HAP-1 (cell line): ENCODE results near the gene C21orf91.

Experiments used
- DNase-seq, 2 experiments: peaks; one replicate each; pipeline ENCODE4 v3.0.0-alpha.2; 2016 to 2020; ENCODE audit warnings: low spot score in 2 of 2
- H3K27me3 ChIP-seq: fragments of 250-450 bp; sonication (Bioruptor Pico); 2 replicates; pipeline ENCODE4 v1.5.1; 2020; ENCODE audit warnings: low read depth, mild to moderate bottlenecking, moderate library complexity
- H3K36me3 ChIP-seq: fragments of 250-450 bp; sonication (Bioruptor Pico); replicated peaks from 2 replicates; pipeline ENCODE4 v1.5.1; 2020; ENCODE audit warnings: mild to moderate bottlenecking
- H3K4me1 ChIP-seq: fragments of 250-450 bp; sonication (Bioruptor Pico); 2 replicates; pipeline ENCODE4 v1.5.1; 2020; ENCODE audit warnings: mild to moderate bottlenecking
- H3K4me3 ChIP-seq: fragments of 250-450 bp; sonication (Bioruptor Pico); 2 replicates; pipeline ENCODE4 v1.5.1; 2020; ENCODE audit warnings: mild to moderate bottlenecking, moderate library complexity
- H3K9me3 ChIP-seq: fragments of 250-450 bp; sonication (Bioruptor Pico); 2 replicates; pipeline ENCODE4 v1.5.1; 2020; ENCODE audit warnings: mild to moderate bottlenecking, moderate library complexity
- in situ Hi-C: fragments of 300-500 bp; cut with MboI; formaldehyde crosslinking; loops from 3 replicates; pipeline ENCODE4 v1.14.3; 2020; ENCODE audit warnings: low sequenced_read_pairs, inconsistent platforms, mixed read lengths

C21orf91 gene

GRCh38 chr21:17818186-17819113 lies 706 bp downstream of the C21orf91 start:
- peaks cover 23% of the 10 kb centered on the region for H3K36me3 ChIP-seq
- H3K4me1 ChIP-seq: peaks cover 13% of the 10 kb centered on the region
- peak; percentile 19 to 44 for DNase-seq
- in situ Hi-C loops: no loop called here
- H3K9me3 ChIP-seq: no peaks in the 10 kb centered on the region
- no peaks in the 10 kb centered on the region for H3K27me3 ChIP-seq
- peak overlapping the region; percentile 77 for H3K4me3 ChIP-seq

GRCh38 chr21:17813353-17813752 lies 5.8 kb downstream of the C21orf91 start:
- DNase-seq: no peak
- H3K4me3 ChIP-seq: no peak overlapping the region
- peaks cover 4% of the 10 kb centered on the region for H3K9me3 ChIP-seq
- in situ Hi-C loops: no loop called here
- H3K36me3 ChIP-seq: peaks cover 69% of the 10 kb centered on the region
- no peaks in the 10 kb centered on the region for H3K27me3 ChIP-seq
- peaks cover 8% of the 10 kb centered on the region; the same call in 1 of the 2 replicates for H3K4me1 ChIP-seq

DNA sequence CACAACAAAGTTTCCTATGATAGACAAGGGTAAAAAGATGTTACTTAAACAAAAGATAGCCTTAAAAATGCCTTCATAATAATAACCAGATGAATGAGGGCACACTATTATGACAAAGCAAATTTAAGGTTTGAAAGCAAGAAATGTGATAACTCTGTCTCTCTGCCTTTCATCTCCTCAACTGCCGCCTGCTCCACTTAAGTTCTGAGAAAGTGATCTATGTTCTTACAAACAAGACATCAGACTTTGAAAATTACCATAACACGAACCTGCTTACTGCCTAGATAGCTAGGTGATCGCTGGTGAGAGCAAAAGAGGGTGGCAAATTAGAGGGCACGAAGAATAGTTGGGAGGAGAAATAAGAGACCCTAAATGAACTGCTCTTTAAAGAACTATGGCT lies 13.2 kb downstream of the C21orf91 start:
- no peak for DNase-seq
- Histone ChIP-seq H3K4me3 (no peak overlapping the region), H3K36me3 (peaks cover 40% of the 10 kb centered on the region), H3K4me1 (no peaks in the 10 kb centered on the region), H3K9me3 (peaks cover 11% of the 10 kb centered on the region), H3K27me3 (no peaks in the 10 kb centered on the region)
- in situ Hi-C loops: no loop called here

DNA sequence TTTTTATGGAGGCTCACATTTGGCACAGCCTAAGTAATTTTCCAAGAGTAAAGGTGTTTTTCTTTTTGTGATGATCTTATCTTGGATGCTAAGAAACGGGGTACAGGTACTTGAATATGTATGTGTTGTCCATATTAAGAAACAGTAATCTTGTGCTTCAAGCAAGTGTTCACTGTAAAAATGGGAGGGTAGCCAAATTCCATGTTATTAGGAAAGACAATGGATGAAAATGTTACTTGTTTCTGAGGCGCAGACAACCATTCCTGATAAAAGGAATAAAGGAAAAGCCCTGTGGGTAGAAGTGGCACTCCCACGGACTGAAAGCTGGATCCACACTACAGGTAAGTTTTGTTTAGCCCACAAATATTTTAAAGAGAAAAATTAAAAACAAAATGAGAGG lies 15.6 kb downstream of the C21orf91 start:
- H3K4me3 ChIP-seq: no peak overlapping the region
- H3K27me3 ChIP-seq: no peaks in the 10 kb centered on the region
- peaks cover 16% of the 10 kb centered on the region for H3K36me3 ChIP-seq
- H3K4me1 ChIP-seq: no peaks in the 10 kb centered on the region
- in situ Hi-C loops: no loop called here
- no peak for DNase-seq
- peaks cover 8% of the 10 kb centered on the region for H3K9me3 ChIP-seq

GRCh38 chr21:17802572-17802971 lies 16.6 kb downstream of the C21orf91 start:
- Histone ChIP-seq H3K4me3 (no peak overlapping the region), H3K4me1 (no peaks in the 10 kb centered on the region), H3K9me3 (no peaks in the 10 kb centered on the region), H3K27me3 (no peaks in the 10 kb centered on the region), H3K36me3 (peaks cover 8% of the 10 kb centered on the region; the same call in 1 of the 2 replicates)
- DNase-seq: no peak
- in situ Hi-C loops: no loop called here

DNA sequence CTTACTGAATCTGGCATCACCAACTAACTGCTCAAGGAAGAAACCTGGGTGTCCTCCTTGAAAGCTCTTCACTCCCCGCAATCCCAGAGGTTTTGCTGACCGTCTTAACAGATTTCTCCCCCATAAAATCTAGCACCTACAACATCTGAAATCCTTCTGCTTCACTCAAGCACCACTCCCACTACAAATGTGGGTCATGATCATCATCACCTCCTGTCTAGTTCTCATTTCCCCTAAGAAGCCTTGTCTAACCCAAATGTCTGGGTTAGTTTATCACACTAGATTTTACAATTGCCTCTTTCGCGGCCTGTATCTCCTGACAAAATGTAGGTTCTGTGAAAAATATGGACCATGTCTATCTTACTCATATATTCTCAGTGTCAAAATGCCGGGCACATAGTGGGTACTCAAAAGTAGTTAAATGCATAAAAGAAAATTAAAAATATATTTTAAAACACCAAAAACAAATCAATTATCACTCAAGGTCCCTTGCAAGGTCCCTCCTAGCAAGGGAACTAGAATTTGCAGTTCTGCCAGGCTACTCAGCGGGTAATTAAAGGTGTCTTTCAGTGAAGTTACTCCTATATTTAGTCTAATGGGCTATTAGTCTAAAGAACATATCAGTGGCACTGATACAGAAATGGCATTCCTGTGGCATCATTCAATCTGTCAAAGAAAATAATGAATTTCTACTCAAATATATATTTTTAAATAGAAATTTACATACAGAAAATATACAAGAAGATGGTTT lies 19.6 kb downstream of the C21orf91 start:
- no peaks in the 10 kb centered on the region for H3K27me3 ChIP-seq
- in situ Hi-C loops: no loop called here
- peaks cover 13% of the 10 kb centered on the region for H3K36me3 ChIP-seq
- H3K4me1 ChIP-seq: no peaks in the 10 kb centered on the region
- no peak overlapping the region for H3K4me3 ChIP-seq
- no peaks in the 10 kb centered on the region for H3K9me3 ChIP-seq
- DNase-seq: no peak

- in situ Hi-C loops: no loop called here
- Histone ChIP-seq H3K36me3 (peaks cover 14% of the 10 kb centered on the region), H3K9me3 (no peaks in the 10 kb centered on the region), H3K4me3 (no peak overlapping the region), H3K4me1 (no peaks in the 10 kb centered on the region), H3K27me3 (no peaks in the 10 kb centered on the region)
- DNase-seq: no peak
Measured at GRCh38 chr21:17798796-17799195, 20.4 kb downstream of the C21orf91 start.

DNA sequence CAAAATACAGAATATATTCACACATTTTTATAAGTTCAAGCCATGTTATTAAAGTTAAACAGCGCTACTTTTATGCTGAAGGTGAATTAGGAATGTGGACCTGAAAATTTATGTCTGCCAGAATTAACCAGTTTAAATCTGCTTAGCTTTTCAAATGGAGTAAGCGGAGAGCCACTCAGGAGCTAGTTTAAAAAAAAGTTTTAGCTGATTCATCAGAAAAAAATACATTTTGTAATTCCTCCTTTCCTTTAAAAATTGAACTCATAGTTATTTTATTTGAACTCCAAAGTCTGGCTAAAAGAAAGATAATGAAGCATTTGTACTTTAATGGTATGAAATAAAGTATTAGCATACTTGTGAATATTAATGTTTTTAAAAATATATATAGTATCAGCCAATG lies 21.2 kb downstream of the C21orf91 start:
- no peaks in the 10 kb centered on the region for H3K27me3 ChIP-seq
- in situ Hi-C loops: no loop called here
- no peak overlapping the region for H3K4me3 ChIP-seq
- DNase-seq: no peak
- H3K36me3 ChIP-seq: peaks cover 17% of the 10 kb centered on the region
- no peaks in the 10 kb centered on the region for H3K4me1 ChIP-seq
- H3K9me3 ChIP-seq: no peaks in the 10 kb centered on the region

DNA sequence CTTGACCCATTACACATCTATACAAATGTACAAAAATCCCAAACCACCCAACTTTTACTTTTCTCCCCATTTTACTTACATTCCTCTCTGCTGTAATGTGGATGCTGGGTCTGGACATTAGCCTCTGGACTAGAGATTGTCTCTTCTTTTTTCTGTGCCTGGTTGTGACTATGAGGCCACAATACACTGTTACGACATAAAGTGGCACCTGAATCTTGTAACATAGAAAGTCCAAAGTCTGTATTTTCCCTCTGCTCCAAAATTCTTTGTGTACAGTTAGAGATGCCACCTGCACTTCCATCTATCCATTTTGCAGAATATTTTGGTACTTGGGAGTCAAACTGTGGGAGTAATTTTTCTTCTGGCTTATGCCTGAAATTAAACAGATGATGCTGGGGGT lies 22.7 kb downstream of the C21orf91 start:
- no peaks in the 10 kb centered on the region for H3K27me3 ChIP-seq
- no peak overlapping the region for H3K4me3 ChIP-seq
- peaks cover 18% of the 10 kb centered on the region for H3K36me3 ChIP-seq
- in situ Hi-C loops: no loop called here
- no peaks in the 10 kb centered on the region for H3K9me3 ChIP-seq
- no peak for DNase-seq
- no peaks in the 10 kb centered on the region for H3K4me1 ChIP-seq

- no peak overlapping the region for H3K4me3 ChIP-seq
- H3K27me3 ChIP-seq: no peaks in the 10 kb centered on the region
- no peaks in the 10 kb centered on the region for H3K9me3 ChIP-seq
- peaks cover 18% of the 10 kb centered on the region for H3K36me3 ChIP-seq
- in situ Hi-C loops: no loop called here
- no peak for DNase-seq
- no peaks in the 10 kb centered on the region for H3K4me1 ChIP-seq
Measured at GRCh38 chr21:17796037-17796403, 23.1 kb downstream of the C21orf91 start.

- Histone ChIP-seq H3K4me1 (no peaks in the 10 kb centered on the region), H3K9me3 (no peaks in the 10 kb centered on the region), H3K36me3 (peaks cover 18% of the 10 kb centered on the region), H3K27me3 (no peaks in the 10 kb centered on the region), H3K4me3 (no peak overlapping the region)
- in situ Hi-C loops: no loop called here
- no peak for DNase-seq
Measured at GRCh38 chr21:17795146-17796036, 23.8 kb downstream of the C21orf91 start.

DNA sequence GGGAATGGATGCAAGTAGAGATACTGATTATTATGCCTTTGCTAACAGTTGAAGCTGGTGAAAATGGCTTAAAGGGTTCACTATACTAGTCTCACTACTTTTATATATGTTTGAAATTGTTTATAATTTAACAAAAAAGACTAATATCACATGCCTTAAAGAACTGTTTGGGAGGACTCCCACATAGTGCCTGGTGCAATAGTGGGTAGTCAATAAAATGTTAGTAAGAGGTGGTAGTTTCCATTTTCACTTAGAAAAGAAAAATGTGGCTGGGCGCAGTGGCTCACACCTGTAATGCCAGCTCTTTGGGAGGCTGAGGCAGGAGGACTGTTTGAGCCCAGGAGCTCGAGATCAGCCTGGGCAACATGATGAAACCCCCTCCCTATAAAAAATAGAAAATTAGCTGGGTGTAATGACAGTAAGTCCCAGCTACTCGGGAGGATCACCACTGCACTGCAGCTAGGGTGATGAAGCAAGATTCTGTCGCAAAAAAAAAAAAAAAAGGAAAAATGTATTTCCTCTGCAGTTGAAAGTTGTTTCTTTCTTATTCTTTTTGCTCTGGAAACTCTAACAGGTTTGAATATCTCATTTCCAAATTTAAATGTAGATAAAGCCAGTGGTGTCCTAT lies 24.5 kb downstream of the C21orf91 start:
- Histone ChIP-seq H3K4me1 (no peaks in the 10 kb centered on the region), H3K4me3 (no peak overlapping the region), H3K36me3 (peaks cover 18% of the 10 kb centered on the region), H3K9me3 (no peaks in the 10 kb centered on the region), H3K27me3 (no peaks in the 10 kb centered on the region)
- in situ Hi-C loops: no loop called here
- DNase-seq: no peak
